CD1c-positive myeloid dendritic cell (primary cell): ENCODE results near the gene TGFA.
"Not testable (repeated sequence)": the region's sequence is repeated elsewhere in the genome, so short reads cannot be mapped to it uniquely, and the experiment has no call there.

Experiments used
- DNase-seq: peaks from one replicate; pipeline ENCODE4 v3.0.0-alpha.2; 2016; ENCODE audit errors: extremely low spot score

Gene TGFA

GRCh38 chr2:70498528-70498927 lies 55.1 kb downstream of the TGFA start:
- no peak for DNase-seq

DNA sequence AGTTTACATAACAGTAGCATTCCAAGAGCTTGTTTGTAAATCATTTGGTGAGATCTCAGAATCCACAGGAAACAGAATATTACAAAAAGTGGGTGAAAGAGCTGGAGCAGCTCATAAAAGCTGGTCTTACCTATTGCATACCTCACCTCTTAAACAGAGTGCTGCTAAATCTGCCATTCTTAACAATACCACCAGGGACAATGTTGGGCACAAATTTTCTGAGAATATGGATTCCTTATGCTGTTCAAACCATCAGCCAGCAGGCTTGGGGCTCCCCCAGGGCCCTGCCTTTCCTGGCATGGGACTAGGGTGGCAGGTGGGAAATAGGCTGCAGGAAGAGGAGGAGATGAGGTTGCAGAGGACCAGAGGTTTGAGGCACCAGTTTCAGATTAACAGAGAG lies 55.6 kb downstream of the TGFA start:
- DNase-seq = peak; percentile 27

- no peak for DNase-seq
Observed at GRCh38 chr2:70496819-70497218, 56.8 kb downstream of the TGFA start.

DNA sequence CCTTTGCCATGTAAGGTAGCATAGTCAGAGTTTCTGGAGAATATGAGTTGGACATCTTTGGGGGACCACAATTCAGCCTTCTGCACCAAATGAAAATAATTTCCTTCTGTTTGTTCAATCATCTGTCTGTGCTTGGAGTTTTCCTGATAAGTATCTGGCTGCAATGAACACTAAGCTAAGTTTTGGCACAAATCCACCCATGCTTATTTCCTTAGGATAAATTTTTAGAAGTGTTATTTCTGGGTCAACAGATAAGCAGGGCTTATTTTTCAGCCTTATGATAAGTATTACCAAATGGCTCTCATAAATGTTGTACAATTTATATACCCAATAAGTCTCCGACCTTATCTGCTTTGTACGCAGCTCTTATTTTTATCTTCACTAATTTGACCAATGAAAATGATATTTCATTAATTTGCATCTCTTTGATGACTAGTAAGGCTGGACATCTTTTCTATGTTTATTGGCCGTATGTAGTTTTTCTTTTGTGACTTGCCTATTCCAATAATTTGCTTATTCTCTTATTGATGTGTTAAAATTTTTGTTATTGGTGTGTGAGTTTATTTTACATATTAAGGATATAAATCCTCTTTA lies 59.2 kb downstream of the TGFA start:
- DNase-seq = no peak

DNA sequence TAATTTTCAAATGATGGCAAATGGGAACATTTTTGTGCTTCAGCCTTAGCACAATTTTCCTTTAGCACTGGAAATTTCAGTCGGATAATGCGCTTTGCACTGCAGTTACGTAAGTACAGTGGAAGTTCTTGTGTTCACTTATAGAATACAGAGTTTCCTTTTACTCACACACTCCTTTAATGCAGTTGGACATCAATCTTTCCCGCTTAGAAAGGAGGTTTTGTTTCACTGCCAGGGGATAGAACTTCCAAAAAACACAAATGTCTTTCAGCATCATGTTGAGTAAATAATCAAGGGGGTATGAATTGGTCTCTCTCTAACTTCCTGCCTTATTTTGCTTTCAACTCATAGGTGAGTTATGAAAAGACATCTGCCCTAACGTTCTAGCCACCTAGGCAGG lies 63.2 kb downstream of the TGFA start:
- no peak for DNase-seq

DNA sequence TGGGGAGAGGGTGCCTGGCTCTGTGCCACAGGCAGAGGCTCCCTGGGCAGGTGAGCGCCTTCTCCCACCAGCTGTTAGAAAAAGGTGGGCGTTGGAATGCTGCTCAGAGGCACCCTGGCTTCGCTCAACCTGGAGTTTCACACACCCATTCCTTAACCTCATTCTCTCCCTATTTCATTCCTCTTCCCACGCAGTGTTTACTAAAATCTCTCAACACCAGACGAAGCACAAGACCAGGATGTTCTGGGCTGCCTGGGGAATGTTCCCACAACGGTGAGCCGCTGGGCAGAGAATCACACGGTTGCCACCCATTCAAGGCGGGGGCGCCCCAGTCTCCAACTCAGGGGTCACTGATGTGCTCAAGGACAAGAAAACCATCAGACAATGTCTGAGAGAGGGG lies 64.5 kb downstream of the TGFA start:
- no peak for DNase-seq

DNA sequence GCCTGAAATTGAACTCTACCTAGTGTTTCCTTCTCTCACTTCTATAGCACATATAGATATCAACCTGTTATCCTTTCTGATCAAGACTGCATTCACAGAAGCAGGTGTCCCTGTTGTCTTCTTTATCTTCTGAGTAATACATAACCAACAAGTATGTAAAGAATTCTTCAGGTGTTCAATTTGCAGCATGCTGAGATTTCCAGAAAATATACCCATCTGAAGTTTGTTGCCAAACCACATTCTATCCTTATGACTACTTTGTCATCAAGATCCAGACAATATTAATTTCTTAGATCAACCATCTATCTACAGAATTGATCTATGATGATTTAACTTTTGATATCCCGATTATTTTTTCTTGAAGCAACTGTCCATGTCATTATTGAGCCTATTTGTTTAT lies 69.5 kb downstream of the TGFA start:
- no peak for DNase-seq

DNA sequence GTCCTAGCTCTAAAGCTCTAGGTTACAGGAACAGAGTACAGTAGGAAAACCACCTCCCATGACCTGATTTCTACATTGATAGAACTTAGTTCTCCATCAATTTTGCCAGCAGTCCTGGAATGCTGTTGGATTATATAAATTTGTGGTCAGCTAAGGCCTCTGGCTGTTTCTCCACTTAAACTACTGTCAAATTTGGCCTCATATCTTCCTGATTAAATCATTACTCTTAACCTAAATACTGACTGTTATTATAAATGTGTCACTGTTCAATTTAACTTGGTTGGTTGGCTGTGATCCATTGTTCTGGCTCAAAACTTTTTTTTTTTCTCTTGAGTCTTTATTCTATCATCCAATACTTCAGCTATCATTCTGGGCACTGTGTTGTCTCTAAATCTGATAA lies 71.2 kb downstream of the TGFA start:
- DNase-seq = no peak

DNA sequence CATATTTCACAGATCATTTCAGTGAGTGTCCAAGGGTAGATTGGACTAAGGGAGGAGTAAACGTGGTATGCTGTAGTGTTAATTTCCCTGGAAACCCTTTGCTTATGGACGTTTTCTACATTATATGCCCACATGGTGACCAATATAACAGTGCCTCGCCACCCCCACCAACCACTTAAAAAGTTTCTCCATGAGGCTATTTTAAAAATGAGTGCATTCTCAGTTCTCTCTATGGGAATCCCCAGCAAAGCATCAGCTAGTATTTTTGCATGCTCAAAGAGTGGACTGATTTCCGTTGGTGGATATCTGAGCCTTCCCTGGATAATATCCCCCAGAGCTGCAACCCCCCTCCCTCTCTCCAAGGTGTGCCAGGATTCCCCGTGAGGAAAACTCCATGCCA lies 73.2 kb downstream of the TGFA start:
- peak; percentile 70 for DNase-seq

DNA sequence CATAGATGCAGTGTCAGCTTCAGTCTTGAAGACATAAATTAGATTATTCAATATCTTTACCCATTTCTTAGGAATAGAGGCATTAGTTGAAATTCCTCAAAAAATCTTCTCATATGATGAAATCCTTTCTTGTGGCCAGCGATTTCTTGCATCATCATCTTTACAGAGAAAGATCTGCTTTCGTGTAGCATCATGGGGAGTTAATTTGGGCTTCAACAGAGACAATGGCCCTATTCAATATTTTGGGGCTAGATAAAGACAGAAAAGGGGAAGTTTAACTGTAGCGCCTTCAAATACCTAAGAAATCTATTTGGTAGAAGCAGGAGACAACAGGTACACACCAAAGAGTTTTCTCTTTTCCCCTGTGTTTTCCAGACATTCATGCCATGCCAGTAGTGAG lies 73.8 kb downstream of the TGFA start:
- peak; percentile 75 for DNase-seq

GRCh38 chr2:70477441-70477844 lies 76.2 kb downstream of the TGFA start:
- peak; percentile 20 for DNase-seq

DNA sequence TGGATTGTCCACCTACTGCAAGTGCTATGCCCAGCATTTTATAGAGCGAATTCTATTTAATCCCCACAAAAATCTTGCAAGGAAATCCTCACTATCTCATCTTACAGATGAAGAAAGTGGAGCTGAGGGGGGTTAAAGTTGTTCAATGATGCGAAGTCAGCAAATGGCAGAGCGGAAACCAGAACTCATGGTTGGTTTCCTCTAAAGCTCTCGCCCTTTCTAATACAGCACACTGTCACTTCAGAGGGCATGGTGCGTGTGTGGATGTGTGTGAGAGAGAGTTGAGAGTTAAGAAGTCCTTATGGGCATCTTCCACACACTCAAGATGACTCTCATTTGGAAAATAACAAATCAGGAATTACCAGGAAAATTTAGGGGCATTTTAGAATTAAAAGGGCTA lies 78.4 kb downstream of the TGFA start:
- no peak for DNase-seq

DNA sequence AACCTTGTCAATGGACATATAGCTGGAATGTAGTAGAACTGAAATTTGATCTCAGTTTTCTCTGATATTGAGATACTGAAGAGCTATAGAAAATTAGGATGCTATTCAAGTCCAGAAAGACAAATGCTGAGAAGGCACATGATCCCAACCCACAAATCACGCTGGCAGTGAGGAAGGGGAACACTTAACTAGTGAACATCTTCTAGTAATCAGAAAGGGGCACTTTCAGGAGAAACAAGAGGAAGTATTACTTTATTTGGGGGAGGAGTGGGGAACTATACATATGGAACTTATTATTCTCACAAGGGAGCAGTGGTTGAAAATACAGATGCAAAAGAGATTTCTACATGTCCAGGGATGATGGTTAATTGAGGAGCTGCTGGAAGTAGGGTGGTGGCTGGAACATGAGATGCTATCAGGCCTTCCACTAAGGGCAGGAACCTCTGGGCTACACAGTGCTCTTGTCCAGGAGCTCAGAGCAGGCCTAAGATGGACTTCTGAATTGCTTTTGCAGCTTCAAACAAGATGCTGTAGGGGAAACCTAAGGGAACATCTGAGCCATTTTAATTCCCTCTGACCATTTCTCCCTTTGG lies 79.3 kb downstream of the TGFA start:
- peak; percentile 73 for DNase-seq

DNA sequence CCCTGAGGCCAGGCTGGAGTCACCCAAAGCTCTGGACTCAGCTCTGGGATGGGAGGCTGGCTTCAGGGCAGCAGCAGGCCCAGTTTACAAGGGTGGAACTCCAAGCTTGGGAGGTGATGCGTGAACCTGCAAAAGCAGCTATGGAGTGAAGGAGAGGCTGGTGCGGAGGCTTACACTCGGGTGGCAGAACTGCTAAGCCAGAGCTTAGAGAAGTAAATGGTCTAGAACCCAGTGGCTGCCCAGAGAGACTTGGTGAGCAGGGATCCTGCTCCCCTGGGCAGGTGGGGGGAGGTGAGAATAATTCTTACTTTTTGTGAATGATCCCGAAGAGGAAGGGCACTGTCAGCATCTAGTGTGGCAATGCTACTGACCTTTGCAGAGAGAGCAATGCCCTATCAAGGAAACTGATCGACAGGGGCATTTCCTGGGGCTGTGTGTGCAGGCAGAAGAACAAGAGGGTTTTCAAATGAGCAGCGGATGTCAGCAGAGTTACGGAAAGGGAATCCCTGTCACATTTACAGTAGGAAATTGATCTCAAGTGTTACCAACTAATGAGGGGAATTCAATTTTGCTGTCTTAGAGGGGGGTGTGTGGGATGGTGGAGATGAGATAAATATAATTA lies 80.4 kb downstream of the TGFA start:
- peak; percentile 10 for DNase-seq

DNA sequence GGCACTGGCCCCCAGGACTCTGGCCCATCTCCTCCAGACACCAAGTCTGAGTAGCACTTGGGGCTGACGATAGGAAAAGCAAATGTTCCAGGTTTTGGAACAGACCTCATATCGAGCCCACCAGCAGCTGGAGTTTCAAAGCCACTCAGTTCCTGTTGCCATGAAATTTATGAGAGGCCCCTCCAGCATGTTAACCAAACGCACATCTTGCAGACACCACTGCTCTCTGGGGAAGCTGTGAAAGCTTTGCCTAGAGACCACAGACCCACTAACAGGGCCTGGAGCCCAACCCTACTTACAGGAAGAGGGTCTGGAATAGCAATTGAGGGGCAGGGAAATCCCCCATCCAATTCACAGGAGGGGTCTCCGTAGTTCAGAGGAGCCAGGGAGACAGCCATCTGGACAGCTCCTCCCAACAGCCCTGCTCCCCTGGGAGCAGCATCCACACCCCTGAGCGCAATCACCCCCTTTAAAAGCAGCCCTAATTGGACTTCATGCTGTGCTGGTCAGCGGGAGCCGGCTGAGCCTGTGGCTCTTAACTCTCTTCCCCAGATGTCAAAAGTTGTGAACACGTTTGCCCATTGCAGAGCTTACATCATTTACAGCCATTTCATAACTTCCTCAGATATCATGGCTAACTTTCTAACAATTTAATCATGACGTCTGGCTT lies 81.3 kb downstream of the TGFA start:
- DNase-seq = peak; percentile 76

GRCh38 chr2:70471129-70471528 lies 82.5 kb downstream of the TGFA start:
- DNase-seq = peak; percentile 64

DNA sequence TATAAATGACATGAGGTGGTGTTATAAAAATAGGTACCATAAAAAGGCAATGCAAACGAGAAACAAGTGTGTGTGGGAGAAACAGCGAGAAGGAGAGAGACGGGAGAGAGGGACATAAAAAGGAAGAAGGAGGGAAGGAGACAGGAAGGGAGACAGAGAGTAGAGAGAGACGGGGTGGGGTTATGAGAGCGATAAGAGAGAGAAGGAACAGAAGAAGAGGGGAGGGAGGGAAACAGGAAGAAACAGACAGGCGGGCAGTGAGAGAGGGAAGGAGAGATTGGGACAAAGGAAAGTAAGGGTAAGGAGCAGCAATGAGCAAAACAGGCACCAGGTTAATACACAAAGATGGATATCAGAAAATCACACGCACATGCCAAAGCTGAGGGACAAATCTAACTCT lies 83.7 kb downstream of the TGFA start:
- no peak for DNase-seq

DNA sequence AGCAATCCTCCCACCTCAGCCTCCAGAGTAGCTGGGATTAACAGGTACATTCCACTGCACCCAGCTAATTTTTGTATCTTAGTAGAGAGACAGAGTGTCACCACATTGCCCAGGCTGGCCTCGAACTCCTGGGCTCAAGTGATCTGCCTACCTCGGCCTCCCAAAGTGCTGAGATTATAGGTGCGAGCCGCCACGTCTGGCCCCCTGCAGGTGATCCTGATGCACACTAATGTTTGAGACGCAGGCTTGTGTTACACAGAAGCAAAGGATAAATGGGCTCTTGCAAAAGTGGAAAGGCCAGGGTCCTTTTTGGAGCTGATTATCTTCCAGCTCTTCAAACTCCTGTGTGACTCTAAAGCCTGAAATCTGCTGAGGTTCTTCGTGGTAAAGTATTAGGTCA lies 84.2 kb downstream of the TGFA start:
- no peak for DNase-seq

DNA sequence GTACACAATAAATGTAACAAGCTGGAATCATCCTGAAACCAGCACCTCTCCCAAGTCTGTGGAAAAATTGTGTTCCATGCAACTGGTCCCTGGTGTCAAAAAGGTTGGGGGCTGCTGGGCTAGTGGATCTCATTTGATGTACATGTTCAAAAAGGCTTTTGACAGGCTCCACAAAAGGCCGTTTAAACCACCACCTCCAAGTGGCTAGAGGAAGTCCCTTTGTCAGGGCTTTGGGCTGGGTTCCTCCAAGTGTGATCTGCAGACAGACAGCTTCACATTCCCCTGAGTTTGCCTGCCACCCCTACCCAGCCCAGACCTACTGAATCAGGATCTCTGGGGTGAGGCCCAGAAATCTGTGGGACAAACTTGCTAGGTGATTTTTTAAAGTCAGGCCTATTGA lies 84.7 kb downstream of the TGFA start:
- peak; percentile 12 for DNase-seq

- DNase-seq = no peak
Observed at GRCh38 chr2:70467831-70468779, 85.5 kb downstream of the TGFA start.

DNA sequence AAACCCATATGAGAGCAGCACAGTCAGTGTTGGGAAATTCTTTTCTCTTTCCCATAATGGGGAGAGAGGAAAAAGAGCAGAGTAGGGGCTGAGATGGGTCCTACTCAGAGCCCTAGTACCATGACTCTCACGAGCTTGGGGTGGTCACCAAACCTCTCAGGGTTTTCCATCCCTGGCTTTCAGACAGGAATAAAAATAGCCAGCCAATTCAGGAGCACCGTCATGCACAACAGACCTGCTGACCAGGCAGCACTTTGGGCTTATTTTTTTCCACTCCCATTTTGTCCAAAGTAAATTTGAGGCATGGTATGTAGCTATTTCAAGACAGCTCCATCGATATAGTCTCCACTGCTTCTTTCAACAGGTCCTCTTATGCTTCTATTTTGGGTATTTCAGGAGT lies 86.4 kb downstream of the TGFA start:
- no peak for DNase-seq

DNA sequence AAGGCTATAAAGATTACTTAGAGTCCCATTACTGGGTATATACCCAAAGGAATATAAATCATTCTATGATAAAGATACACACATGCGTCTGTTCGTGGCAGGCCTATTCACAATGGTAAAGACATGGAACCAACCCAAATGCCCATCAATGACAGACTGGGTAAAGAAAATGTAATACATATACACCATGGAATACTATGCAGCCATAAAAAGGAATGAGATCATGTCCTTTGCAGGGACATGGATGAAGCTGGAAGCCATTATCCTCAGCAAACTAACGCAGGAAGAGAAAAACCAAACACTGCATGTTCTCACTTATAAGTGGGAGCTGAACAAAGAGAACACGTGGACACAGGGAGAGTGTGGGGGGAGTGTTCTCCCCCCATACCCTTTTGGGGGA lies 87.0 kb downstream of the TGFA start:
- not testable (repeated sequence) for DNase-seq
